Right lobe of liver (tissue), 6 donors: Measurements from ENCODE around the gene CTRB1. TPM values are rescaled to one million over a fixed set of nuclear protein-coding genes. Genes with fewer than 3 reads are reported as not detected.

Experiments used
- ATAC-seq, 4 donors: fragments of 200-7000 bp; cut with Tn5 transposase; one replicate each; pipeline ENCODE4 v1.9.1; 2020; ENCODE audit warnings: mild to moderate bottlenecking in 4 of 4, moderate library complexity in 4 of 4
- DNase-seq, 3 donors: peaks; one replicate each; pipeline ENCODE4 v3.0.0-alpha.2; 2020
- H3K27ac ChIP-seq, 3 donors: fragments of 200-600 bp; one replicate each; pipeline ENCODE4 v1.8.0; 2022
- H3K27me3 ChIP-seq, 2 donors: fragments of 200-600 bp; one replicate each; pipeline ENCODE4 v1.8.0; 2022
- H3K36me3 ChIP-seq, 4 donors: fragments of 200-600 bp; sonication (generic) in 1 of 4; one replicate each; pipeline versions ENCODE4 v1.5.1 to v1.8.0; 2017 to 2022; ENCODE audit warnings: control low read depth in 1 of 4
- H3K4me1 ChIP-seq, 4 donors: fragments of 200-600 bp; sonication (generic) in 1 of 4; one replicate each; pipeline versions ENCODE4 v1.5.1 to v1.8.0; 2017 to 2022; ENCODE audit warnings: control low read depth in 1 of 4
- H3K4me3 ChIP-seq, 3 donors: fragments of 200-600 bp; one replicate each; pipeline ENCODE4 v1.8.0; 2022
- H3K9me3 ChIP-seq, 4 donors: fragments of 200-600 bp; sonication (generic) in 1 of 4; one replicate each; pipeline versions ENCODE4 v1.5.1 to v1.8.0; 2017 to 2022; ENCODE audit warnings: control low read depth in 1 of 4
- POLR2A ChIP-seq: fragments of 450-650 bp; IDR thresholded peaks from one replicate; pipeline ENCODE4 v1.6.1; 2017; ENCODE audit warnings: antibody characterized with exemption, mild to moderate bottlenecking
- WGBS: methylation state at CpG from one replicate; pipeline ENCODE4 v1.1.6; 2018; ENCODE audit warnings: low coverage, low lambda C conversion rate; ENCODE audit not compliant: insufficient coverage; ENCODE audit errors: missing lambda C conversion rate; 5-methylcytosine and 5-hydroxymethylcytosine counted together
- intact Hi-C, 2 donors: fragments of 100-400 bp; cut with DNase I; formaldehyde crosslinking; loops; one replicate each; pipeline versions ENCODE4 v1.11.2 to v1.14.1; 2022
- total RNA-seq, 6 experiments: library from RNA; depleted of rRNA in 2 of 6; stranded (reverse); fragments of >200 nt in 2 of 6; fragmentation: NEBNext Ultra II Directional in 3 of 6; extraction: Animal tissue kit (Norgen Biotek cat#: 25700) in 3 of 6; gene quantifications; one replicate each; pipeline versions ENCODE4 v1.1.0 to v1.2.4, GENCODE V29; 2016 to 2023
- TF ChIP-seq, protein P1 (sequence below), 4 donors: fragments of 200-600 bp in 3 of 4; fragments of 450-650 bp in 1 of 4; IDR thresholded peaks; one replicate each; pipeline versions ENCODE4 v1.5.1 to v1.8.0; 2016 to 2022; ENCODE audit warnings: antibody characterized with exemption in 4 of 4, mild to moderate bottlenecking in 2 of 4
- donor health status: DM: no; HTN: yes; CAD: no.
- donor health status: DM: no; HTN: no; CAD: no.
- donor health status: DM: no; HTN: no; CAD: no.
- donor health status: DM: no; HTN: yes; CAD: no.
- donor health status: DM: no; HTN: yes; CAD: no.

CTRB1 gene
- total RNA-seq, 6 experiments from 2014 or later: not detected

- ATAC-seq: peak; percentile 55 to 75 (median 62)
- no peaks in the 10 kb centered on the region for H3K27me3 ChIP-seq
- peak; percentile 85 to 89 (median 87) for DNase-seq
Observed at GRCh38 chr16:75262104-75262799, 43.5 kb downstream of the CTRB1 start.

GRCh38 chr16:75262800-75263127 lies 44.0 kb downstream of the CTRB1 start:
- H3K36me3 ChIP-seq: no peaks in the 10 kb centered on the region
- WGBS: 54% methylated on average over 4 of the region's 5 CpGs
- TF ChIP-seq, protein P1, sequence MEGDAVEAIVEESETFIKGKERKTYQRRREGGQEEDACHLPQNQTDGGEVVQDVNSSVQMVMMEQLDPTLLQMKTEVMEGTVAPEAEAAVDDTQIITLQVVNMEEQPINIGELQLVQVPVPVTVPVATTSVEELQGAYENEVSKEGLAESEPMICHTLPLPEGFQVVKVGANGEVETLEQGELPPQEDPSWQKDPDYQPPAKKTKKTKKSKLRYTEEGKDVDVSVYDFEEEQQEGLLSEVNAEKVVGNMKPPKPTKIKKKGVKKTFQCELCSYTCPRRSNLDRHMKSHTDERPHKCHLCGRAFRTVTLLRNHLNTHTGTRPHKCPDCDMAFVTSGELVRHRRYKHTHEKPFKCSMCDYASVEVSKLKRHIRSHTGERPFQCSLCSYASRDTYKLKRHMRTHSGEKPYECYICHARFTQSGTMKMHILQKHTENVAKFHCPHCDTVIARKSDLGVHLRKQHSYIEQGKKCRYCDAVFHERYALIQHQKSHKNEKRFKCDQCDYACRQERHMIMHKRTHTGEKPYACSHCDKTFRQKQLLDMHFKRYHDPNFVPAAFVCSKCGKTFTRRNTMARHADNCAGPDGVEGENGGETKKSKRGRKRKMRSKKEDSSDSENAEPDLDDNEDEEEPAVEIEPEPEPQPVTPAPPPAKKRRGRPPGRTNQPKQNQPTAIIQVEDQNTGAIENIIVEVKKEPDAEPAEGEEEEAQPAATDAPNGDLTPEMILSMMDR (IDR thresholded peaks at IDR 0.05): no peak
- TF ChIP-seq POLR2A: no peak
- intact Hi-C loops: no loop called here
- no peak overlapping the region for H3K4me3 ChIP-seq
- peak overlapping the region; percentile 89 to 96 (median 92) for H3K27ac ChIP-seq
- ATAC-seq (no peak), DNase-seq (no peak)
- H3K9me3 ChIP-seq: no peaks in the 10 kb centered on the region
- peaks cover 0 to 39% (median 23%) of the 10 kb centered on the region in 4 donors for H3K4me1 ChIP-seq
- no peaks in the 10 kb centered on the region for H3K27me3 ChIP-seq

More at GRCh38 chr16:75262104-75262799, 43.5 kb downstream of the CTRB1 start:
- Histone ChIP-seq H3K9me3 (no peaks in the 10 kb centered on the region), H3K4me3 (no peak overlapping the region), H3K4me1 (peaks cover 0 to 39% (median 24%) of the 10 kb centered on the region in 4 donors), H3K27ac (peak overlapping the region; percentile 89 to 96 (median 92)), H3K36me3 (no peaks in the 10 kb centered on the region)
- intact Hi-C loops: no loop called here
- TF ChIP-seq POLR2A: no peak
- TF ChIP-seq, protein P1 (IDR thresholded peaks at IDR 0.05): peak in 1 of 4 donors; percentile 25
- WGBS: 19% methylated on average over 4 of the region's 14 CpGs

DNA sequence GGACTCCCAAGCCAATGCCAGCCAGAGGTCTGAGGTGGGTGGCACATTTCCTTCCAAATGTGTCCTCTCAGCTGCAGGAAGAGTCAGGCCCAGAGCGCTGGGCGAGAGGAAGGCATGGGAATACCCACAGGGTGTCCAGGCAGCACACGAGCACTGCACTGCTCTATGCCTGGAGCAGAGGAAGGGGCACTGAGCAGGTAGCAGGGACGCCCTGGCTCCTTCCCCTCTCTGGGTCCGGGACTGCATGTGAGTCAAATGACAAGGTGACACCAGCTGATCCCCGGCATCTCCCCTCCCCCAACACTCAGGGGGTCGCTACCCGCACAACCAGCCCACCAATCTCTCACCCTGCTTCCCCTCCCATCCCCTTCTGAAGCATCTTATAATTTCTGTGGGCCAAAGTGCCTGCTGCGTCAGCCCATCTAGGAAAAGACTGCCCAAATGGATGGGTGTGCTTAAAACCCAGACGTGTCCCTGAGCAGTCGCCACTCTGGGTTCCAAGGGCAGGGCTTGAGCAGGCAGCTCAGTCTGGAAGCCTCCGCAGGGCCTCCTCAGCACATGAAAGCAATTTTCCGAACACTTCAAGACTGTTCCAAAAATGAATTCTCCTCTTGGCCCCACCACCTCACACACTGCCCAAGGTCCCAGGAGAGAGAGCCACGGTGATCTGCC lies 44.6 kb downstream of the CTRB1 start:
- Histone ChIP-seq H3K27ac (peak overlapping the region; percentile 89 to 96 (median 92)), H3K36me3 (no peaks in the 10 kb centered on the region), H3K27me3 (no peaks in the 10 kb centered on the region), H3K9me3 (no peaks in the 10 kb centered on the region), H3K4me1 (peaks cover 0 to 39% (median 23%) of the 10 kb centered on the region in 4 donors), H3K4me3 (peak overlapping the region in 2 of 3 donors; percentile 85 to 95)
- whole genome bisulfite sequencing: 20% methylated on average over 2 of the region's 14 CpGs
- intact Hi-C loops: no loop called here
- DNase-seq: no peak
- TF ChIP-seq, protein P1 (IDR thresholded peaks at IDR 0.05): no peak
- no peak for TF ChIP-seq POLR2A
- no peak for ATAC-seq

- ATAC-seq: peak; percentile 75 to 88 (median 80)
- H3K27me3 ChIP-seq: no peaks in the 10 kb centered on the region
- peaks cover 0 to 39% (median 23%) of the 10 kb centered on the region in 4 donors for H3K4me1 ChIP-seq
- no peaks in the 10 kb centered on the region for H3K9me3 ChIP-seq
- DNase-seq: peak; percentile 88 to 97 (median 92)
- WGBS: 44% methylated on average over 3 of the region's 8 CpGs
- no peaks in the 10 kb centered on the region for H3K36me3 ChIP-seq
- TF ChIP-seq, protein P1 (IDR thresholded peaks at IDR 0.05): no peak
- peak; percentile 60 for TF ChIP-seq POLR2A
- peak overlapping the region; percentile 85 to 98 (median 95) for H3K4me3 ChIP-seq
- peak overlapping the region; percentile 89 to 96 (median 92) for H3K27ac ChIP-seq
- intact Hi-C loops: no loop called here
Observed at GRCh38 chr16:75263963-75264445, 45.2 kb downstream of the CTRB1 start.
